Measurements from ENCODE around the gene PHRF1. TPM values are rescaled to one million over a fixed set of nuclear protein-coding genes. Genes with fewer than 3 reads are reported as not detected.

Gene PHRF1
- total and polyA plus RNA-seq, 7 donors, result 6.6 to 29.3 (median 16.1) TPM

- Histone ChIP-seq H3K27ac (no peak overlapping the region), H3K9me3 (no peaks in the 10 kb centered on the region), H3K4me1 (peaks cover 0 to 36% (median 33%) of the 10 kb centered on the region in 4 donors), H3K36me3 (no peaks in the 10 kb centered on the region), H3K4me3 (no peak overlapping the region), H3K27me3 (peaks cover 48 to 71% (median 66%) of the 10 kb centered on the region in 3 donors)
- intact Hi-C loops (cut with DNase I), result no loop called here
- WGBS, 2 donors, result 87 to 92% methylated on average over 24 of the region's 24 CpGs
- TF ChIP-seq POLR2AphosphoS5 (IDR thresholded peaks at IDR 0.05) (no peak), CTCF (IDR thresholded peaks at IDR 0.05) (no peak), EP300 (IDR thresholded peaks at IDR 0.05) (no peak), POLR2A (IDR thresholded peaks at IDR 0.05) (no peak)
- DNase-seq, result no peak
Measured at GRCh38 chr11:557328-558132, 18.7 kb upstream of the PHRF1 start.

- no peak overlapping the region for H3K4me3 ChIP-seq
- TF ChIP-seq POLR2AphosphoS5 (IDR thresholded peaks at IDR 0.05) (no peak), EP300 (IDR thresholded peaks at IDR 0.05) (no peak), POLR2A (IDR thresholded peaks at IDR 0.05) (no peak), CTCF (IDR thresholded peaks at IDR 0.05) (no peak)
- H3K9me3 ChIP-seq, result no peaks in the 10 kb centered on the region
- intact Hi-C loops (cut with DNase I), result no loop called here
- DNase-seq, result no peak
- peaks cover 44 to 61% (median 57%) of the 10 kb centered on the region in 3 donors for H3K27me3 ChIP-seq
- H3K4me1 ChIP-seq, result peaks cover 0 to 36% (median 33%) of the 10 kb centered on the region in 4 donors
- no peak overlapping the region for H3K27ac ChIP-seq
- 89% methylated on average over 20 of the region's 20 CpGs for WGBS, 2 donors
- no peaks in the 10 kb centered on the region for H3K36me3 ChIP-seq
Measured at GRCh38 chr11:558503-558902, 17.8 kb upstream of the PHRF1 start.

- 66 to 85% methylated on average over 15 of the region's 15 CpGs for WGBS, 2 donors
- intact Hi-C loops (cut with DNase I), result no loop called here
- no peak for DNase-seq
- H3K27me3 ChIP-seq, result peaks cover 38 to 55% (median 50%) of the 10 kb centered on the region in 3 donors
- H3K36me3 ChIP-seq, result no peaks in the 10 kb centered on the region
- H3K27ac ChIP-seq, result no peak overlapping the region
- H3K4me1 ChIP-seq, result peaks cover 0 to 36% (median 33%) of the 10 kb centered on the region in 4 donors
- no peak for TF ChIP-seq EP300 (IDR thresholded peaks at IDR 0.05)
- no peak for TF ChIP-seq POLR2A (IDR thresholded peaks at IDR 0.05)
- no peak for TF ChIP-seq CTCF (IDR thresholded peaks at IDR 0.05)
- TF ChIP-seq POLR2AphosphoS5 (IDR thresholded peaks at IDR 0.05), result no peak
- no peak overlapping the region for H3K4me3 ChIP-seq
- H3K9me3 ChIP-seq, result no peaks in the 10 kb centered on the region
Measured at GRCh38 chr11:559020-559620, 17.1 kb upstream of the PHRF1 start.

GRCh38 chr11:559712-560304 is 16.5 kb upstream of the PHRF1 start:
- TF ChIP-seq POLR2A (IDR thresholded peaks at IDR 0.05) (no peak), CTCF (IDR thresholded peaks at IDR 0.05) (no peak), EP300 (IDR thresholded peaks at IDR 0.05) (no peak), POLR2AphosphoS5 (IDR thresholded peaks at IDR 0.05) (no peak)
- peaks cover 31 to 48% (median 44%) of the 10 kb centered on the region in 3 donors for H3K27me3 ChIP-seq
- no peaks in the 10 kb centered on the region for H3K9me3 ChIP-seq
- peak overlapping the region in 3 of 4 donors; percentile 52 to 56 (median 53) for H3K27ac ChIP-seq
- DNase-seq, result no peak
- WGBS, 2 donors, result 18 to 67% methylated on average over 18 of the region's 18 CpGs
- intact Hi-C loops (cut with DNase I), result no loop called here
- no peaks in the 10 kb centered on the region for H3K36me3 ChIP-seq
- H3K4me3 ChIP-seq, result peak overlapping the region in 3 of 4 donors; percentile 67 to 74 (median 68)
- peaks cover 0 to 30% (median 27%) of the 10 kb centered on the region in 4 donors for H3K4me1 ChIP-seq
